ENCODE data around the gene MYO3B.

DNA sequence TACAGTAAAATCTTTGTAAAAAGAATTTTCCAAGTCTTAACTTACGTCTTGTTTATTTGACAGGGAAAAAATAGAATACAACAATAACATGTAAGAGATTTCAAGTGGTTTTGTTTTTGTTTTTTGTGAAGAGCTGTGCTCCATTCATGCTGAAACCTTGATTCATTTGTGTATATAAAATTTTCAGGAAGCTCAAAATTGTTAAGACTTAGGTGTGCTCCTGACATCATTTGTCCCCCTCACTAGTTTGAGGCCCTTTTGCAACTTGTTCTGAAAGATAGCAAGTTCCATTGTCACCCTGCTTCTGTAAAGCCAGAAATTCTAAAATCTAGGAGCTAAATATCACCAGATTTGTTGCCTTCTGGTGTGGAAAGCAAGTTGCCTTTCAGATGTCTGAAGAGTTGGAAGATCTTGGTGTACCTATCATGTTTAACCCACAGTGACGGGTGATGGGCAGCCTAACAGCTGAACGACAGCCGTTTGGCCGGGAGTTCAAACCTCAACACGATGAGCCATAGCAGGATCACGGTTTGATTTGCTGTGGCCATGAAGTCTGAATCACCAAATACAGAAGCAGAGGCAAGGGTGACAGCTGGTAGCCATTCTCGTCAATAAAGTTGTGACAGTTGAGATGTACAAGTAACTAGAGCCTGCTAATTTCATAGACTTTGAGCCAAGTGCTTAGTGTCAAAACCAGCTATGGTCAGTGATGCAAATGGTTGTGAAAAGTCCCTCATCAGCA, 331.7 kb downstream of the MYO3B start:
- TF ChIP-seq, protein P1, sequence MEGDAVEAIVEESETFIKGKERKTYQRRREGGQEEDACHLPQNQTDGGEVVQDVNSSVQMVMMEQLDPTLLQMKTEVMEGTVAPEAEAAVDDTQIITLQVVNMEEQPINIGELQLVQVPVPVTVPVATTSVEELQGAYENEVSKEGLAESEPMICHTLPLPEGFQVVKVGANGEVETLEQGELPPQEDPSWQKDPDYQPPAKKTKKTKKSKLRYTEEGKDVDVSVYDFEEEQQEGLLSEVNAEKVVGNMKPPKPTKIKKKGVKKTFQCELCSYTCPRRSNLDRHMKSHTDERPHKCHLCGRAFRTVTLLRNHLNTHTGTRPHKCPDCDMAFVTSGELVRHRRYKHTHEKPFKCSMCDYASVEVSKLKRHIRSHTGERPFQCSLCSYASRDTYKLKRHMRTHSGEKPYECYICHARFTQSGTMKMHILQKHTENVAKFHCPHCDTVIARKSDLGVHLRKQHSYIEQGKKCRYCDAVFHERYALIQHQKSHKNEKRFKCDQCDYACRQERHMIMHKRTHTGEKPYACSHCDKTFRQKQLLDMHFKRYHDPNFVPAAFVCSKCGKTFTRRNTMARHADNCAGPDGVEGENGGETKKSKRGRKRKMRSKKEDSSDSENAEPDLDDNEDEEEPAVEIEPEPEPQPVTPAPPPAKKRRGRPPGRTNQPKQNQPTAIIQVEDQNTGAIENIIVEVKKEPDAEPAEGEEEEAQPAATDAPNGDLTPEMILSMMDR (IDR thresholded peaks at IDR 0.05; ENCODE audit: insufficient read depth, low read length, poor library complexity, severe bottlenecking) = no peak
- no peak for TF ChIP-seq EZH2phosphoT487 (conservative IDR thresholded peaks at IDR 0.05; ENCODE audit: low read length)

All from SU-DHL-6 (cell line).